GM18867 (cell line): Measurements from ENCODE around the gene PAM.
A peak's percentile ranks its signal among the peaks of the same experiment; 100 is the strongest.
"Not testable (repeated sequence)": the region's sequence is repeated elsewhere in the genome, so short reads cannot be mapped to it uniquely, and the experiment has no call there.

Experiments
- ATAC-seq: cut with Tn5 transposase; IDR thresholded peaks from one replicate; pipeline ENCODE4 v1.9.1; 2021; ENCODE audit warnings: mild to moderate bottlenecking, moderate library complexity; ENCODE audit not compliant: unreplicated experiment

PAM gene

DNA sequence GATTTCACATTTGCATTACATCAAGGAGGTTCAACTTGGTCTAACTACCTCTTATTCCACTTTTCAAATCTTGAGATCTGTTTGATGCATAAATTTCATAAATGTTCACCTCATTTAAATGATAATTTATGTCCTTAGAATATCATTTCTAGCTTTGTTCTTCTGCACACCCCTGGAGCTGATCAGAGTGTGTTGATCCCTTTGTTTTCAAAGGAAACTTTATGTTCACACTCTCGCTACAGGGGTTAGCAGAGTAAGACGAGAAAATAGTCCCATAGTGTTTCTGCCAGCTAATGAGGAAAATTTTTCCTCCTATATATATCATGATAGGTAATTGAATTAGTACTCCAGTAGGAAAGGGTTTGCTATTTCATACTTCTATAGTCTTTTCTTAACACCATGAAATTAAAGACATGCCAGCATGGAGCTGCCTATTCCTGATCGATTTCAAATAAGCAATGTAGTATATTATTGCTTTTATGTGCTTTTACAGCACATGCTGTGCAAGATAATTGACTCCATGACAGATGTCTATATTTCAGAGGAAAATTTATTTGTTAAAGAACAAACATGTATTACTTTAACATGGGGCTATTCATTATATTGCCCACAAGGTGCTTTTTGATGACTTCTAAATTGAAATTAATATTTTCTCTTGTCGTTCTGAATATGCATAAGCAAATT, 4.8 kb upstream of the PAM start:
- ATAC-seq = no peak

GRCh38 chr5:102751903-102752376, 3.2 kb upstream of the PAM start:
- not testable (repeated sequence) for ATAC-seq

DNA sequence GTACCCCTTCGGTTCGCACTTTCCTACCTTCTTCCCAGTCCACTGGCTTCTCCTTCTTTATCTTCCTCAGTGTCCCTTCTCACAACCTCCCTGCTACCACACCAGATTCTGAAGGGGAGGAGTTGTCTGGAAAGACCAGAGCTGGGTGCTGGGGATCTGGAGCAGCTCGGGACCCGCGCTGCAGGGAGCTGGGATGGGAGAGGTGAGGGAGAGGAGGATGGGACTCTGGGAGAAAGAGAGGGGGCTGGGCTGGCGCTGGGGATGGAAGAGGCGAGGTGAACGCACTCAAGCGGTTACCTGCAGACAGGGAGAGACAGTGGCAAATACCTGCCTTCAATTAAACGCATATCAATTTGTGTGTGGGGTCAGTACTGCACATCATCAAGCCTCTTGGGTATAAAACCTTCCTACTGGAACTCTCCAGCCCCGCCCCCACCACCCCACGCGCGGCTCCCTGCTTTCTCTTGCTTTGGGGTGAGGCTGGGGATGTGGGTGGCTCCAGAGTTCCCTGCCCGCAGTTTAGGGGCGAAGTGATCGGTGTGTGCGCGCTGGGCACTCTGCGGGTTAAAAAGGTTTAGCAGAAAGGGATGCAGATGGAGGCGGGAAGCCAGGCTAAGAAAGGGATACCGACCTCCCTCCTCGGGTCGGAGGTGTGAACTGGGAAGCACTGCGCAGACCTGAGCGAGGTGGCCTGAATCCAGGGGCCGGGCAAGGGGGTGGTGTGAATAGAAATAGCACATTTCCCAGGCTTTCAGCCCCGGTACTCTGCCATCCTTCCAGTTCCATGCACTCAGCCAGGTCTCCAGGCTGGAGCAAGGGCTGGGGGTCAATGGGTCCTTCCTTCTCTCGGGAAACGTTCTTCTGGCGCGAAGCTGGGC, 977 bp upstream of the PAM start:
- peak; percentile 0 for ATAC-seq

DNA sequence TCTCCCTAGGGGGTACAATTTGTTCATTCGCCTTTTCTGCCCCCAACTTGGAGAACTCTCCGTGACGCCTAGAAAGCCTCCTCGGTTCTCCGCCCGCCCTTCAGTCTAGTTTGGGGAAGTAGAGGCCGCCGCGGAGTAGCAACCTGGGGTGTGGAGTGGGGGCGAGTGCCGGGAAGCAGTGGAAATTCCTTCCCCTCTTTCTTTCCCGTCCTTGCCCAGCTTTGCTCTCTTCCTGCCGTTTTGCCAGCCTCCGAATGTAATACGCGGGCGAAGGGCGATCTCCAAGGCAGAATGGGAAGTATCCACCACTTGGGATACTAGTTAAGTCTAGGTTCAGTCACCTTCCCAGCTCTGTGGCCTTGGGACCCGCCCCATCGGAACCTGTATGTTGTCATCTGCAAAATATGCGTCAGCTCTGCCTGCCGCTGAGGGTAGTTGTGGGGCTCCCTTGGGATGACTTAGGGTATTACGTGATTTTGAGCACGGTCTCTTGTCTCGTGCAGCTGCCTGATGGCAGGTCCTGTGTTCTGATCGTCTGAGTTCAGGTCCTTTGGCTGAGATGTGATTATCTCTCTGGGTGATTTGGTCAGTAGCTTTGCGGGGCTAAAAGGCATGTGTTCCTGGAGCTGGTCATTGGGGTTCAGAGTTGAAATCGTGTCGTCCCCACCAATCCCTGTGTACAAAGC, 724 bp downstream of the PAM start:
- peak; percentile 73 for ATAC-seq

GRCh38 chr5:102758576-102758975, 3.5 kb downstream of the PAM start:
- no peak for ATAC-seq

- no peak for ATAC-seq
Observed at GRCh38 chr5:102759289-102759688, 4.2 kb downstream of the PAM start.

- no peak for ATAC-seq
Observed at GRCh38 chr5:102759700-102760099, 4.6 kb downstream of the PAM start.

DNA sequence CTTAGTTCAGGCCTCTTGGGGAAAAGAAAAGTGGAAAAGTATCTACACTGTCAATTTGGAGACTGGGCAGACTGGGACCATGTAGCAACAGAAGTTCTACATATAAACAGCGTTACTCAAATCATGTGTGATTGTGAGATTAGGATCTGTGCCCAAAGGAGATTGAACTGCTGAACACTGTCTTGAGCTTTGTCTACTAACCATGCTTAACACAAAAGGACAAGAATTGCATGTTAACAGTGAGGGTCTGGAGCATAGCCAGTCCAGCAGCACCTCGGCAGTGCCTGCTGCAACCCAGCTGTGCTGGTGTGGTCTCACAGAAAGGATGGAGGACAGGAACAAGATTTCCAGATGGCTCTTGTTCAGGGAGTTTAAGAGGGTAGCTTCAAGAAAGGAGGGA, 5.7 kb downstream of the PAM start:
- ATAC-seq = no peak

DNA sequence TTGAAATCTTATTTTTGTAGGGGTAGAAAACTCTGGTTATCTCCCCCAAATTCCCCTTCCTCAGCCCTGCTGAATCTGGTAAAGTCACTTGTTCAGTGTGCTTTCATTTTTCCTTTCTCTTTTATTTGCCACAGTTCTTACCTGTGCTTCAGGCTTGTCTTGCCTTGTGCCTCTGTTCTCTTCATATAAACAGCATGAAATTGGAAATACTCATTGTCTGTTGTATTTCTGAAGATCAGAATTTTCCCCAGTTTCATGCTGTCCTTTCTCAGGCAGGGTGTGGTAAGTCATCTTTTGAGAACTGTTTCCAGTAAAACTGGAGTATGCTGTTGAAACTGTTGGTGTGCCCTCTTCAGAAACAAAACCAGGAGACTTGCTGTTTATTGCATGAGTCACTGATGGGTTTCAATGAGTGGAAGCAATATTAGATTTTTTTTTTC, 7.0 kb downstream of the PAM start:
- ATAC-seq = peak; percentile 80

GRCh38 chr5:102762562-102763227, 7.6 kb downstream of the PAM start:
- peak; percentile 50 for ATAC-seq

- no peak for ATAC-seq
Observed at GRCh38 chr5:102763734-102764133, 8.6 kb downstream of the PAM start.

- ATAC-seq = no peak
Observed at GRCh38 chr5:102764381-102765004, 9.4 kb downstream of the PAM start.

- no peak for ATAC-seq
Observed at GRCh38 chr5:102765350-102765749, 10.2 kb downstream of the PAM start.

DNA sequence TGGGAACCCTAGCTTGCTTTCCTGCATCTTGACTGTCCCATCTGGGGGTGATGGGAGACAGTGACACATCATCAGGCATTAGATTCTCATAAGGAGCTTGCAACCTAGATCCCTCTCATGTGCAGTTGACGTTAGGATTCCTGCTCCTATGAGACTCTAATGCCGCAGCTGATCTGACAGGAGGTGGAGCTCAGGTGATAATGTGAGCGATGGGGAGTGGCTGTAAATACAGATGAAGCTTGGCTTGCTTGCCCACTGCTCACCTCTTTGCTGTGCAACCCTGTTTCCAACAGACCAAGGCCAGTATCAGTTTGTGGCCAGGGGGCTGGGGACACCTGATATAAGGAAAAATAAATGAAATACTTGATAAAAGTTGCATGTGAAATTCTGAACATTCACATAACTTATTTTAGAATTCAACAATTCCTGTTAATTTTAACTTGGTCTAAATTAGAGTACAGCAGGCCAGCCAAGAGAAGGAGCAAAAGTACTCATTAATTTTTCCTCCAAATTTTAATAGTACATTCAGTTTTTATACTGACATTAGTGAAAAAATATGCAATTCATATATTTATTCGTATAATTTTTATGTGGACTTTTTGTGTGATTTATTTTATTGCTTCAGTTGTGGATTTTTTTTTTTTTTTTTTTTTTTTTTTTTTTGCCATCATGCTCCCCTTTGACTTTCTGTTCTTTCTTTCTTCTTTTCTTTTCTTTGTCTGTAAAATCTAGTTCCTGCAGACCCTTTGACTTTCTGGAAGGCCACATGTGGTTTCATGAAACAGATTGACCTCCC, 11.4 kb downstream of the PAM start:
- no peak for ATAC-seq

DNA sequence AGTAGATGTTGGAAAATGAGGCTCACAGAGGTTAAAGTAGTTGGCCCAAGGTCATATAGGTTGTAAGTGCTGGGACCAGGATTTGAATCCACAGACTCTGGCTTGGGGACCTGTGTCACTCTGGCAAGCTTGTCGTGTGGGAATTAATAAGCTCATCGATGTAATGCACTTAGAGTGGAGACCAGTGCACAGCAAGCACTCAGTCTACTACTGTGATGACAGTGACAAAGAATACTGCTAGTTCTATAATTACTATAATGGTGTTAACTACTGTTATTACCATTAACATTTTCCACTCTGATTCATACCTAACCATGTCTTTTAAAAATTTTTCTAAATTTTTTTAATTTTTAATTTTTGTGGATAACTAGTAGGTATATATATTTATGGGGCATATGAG, 12.8 kb downstream of the PAM start:
- peak; percentile 35 for ATAC-seq

DNA sequence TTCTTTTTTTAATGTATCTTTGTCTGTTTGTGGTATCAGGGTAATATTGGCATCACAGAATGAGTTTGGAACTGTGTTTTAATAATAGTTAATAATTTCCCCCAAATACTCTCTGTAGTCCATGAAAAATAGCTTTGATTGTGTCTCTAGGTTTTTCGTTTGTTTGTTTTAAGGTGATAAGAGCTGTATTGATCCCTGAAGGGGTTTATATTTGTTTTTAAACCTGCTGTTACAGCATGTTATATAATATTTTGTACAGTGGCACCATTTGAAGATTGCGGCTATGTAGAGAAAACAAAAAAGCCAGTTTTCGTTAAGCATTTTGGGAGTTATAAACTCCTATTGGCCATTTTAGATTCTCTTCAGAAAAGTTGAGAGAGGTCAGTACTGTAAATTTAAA, 15.7 kb downstream of the PAM start:
- no peak for ATAC-seq

DNA sequence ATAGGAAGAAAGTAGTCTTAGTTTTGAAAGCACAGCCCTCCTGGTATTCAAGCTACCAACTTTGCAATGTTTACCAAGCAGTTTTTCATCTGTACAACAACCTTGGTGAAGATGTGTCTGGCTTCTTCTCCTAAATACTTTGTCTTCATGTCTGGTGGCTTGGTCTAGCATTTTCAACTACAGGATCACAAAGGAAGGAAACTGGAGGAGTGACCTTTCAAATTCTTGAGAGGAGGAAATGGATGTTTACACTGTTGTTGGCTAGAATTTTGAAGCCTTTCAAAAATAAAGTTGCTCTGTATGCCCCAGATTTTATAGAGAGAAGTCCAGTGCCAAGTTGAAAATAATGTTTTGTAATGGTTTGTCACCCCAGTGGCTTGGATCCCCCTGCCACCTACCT, 16.3 kb downstream of the PAM start:
- no peak for ATAC-seq

DNA sequence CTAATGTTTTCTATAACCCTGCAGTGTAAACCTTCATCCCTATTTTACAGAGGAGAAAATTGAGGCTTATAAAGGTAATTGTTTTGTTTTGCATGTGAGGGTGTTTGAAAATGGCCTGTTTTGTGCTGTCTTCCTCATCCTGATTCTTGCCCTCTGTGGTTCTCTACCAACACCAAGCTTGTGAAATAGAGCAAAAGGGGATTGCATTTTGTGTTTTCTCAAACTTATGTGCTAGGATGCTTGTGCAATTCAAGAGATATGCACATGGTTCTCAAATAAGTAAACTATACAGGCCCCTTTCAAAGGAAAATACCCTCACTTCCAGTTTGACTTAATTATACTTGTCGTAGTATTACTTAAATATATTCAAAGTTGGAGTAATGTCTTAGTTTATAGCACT, 17.2 kb downstream of the PAM start:
- no peak for ATAC-seq

GRCh38 chr5:102773133-102773532, 18.0 kb downstream of the PAM start:
- ATAC-seq = no peak

- ATAC-seq = not testable (repeated sequence)
Observed at GRCh38 chr5:102775756-102776155, 20.7 kb downstream of the PAM start.
